Measurements from ENCODE around the gene FGF14. TPM values are rescaled to one million over a fixed set of nuclear protein-coding genes. Genes with fewer than 3 reads are reported as not detected.

FGF14 gene
- total and polyA plus RNA-seq, 3 donors from 2014 or later: 0.56 to 4.5 (median 1.7) TPM

DNA sequence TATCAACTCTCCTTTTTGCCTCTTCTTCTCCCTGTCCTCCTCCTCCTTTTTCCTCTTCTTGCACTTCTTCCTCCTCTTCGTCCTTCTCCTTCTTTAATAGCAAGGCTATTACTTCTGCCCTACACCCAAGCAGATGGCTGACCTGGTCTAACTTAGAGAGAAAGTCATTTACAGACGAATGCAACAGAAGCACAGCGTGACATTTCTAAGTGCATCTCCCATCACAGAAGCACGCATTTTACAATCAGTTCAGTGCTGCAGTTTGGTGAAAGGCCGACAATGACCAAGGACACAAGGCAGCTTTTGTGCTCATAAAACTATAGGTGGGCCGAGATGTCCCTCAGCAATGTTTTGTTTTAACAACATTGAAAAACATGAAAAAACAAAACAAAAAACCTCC lies 231.5 kb downstream of the FGF14 start:
- WGBS, 2 donors: 49 to 63% methylated on average over 6 of the region's 6 CpGs
- intact Hi-C loops (cut with DNase I; ENCODE audit: low total_unique reads): no loop called here
- no peak for DNase-seq
- TF ChIP-seq POLR2A (IDR thresholded peaks at IDR 0.05): no peak
- TF ChIP-seq, protein P1, sequence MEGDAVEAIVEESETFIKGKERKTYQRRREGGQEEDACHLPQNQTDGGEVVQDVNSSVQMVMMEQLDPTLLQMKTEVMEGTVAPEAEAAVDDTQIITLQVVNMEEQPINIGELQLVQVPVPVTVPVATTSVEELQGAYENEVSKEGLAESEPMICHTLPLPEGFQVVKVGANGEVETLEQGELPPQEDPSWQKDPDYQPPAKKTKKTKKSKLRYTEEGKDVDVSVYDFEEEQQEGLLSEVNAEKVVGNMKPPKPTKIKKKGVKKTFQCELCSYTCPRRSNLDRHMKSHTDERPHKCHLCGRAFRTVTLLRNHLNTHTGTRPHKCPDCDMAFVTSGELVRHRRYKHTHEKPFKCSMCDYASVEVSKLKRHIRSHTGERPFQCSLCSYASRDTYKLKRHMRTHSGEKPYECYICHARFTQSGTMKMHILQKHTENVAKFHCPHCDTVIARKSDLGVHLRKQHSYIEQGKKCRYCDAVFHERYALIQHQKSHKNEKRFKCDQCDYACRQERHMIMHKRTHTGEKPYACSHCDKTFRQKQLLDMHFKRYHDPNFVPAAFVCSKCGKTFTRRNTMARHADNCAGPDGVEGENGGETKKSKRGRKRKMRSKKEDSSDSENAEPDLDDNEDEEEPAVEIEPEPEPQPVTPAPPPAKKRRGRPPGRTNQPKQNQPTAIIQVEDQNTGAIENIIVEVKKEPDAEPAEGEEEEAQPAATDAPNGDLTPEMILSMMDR (IDR thresholded peaks at IDR 0.05): no peak
- Histone ChIP-seq H3K9me3 (no peaks in the 10 kb centered on the region), H3K36me3 (ENCODE audit: low read depth, missing control alignments) (no peaks in the 10 kb centered on the region), H3K4me3 (no peak overlapping the region), H3K27me3 (no peaks in the 10 kb centered on the region), H3K27ac (no peak overlapping the region), H3K4me1 (no peaks in the 10 kb centered on the region)

DNA sequence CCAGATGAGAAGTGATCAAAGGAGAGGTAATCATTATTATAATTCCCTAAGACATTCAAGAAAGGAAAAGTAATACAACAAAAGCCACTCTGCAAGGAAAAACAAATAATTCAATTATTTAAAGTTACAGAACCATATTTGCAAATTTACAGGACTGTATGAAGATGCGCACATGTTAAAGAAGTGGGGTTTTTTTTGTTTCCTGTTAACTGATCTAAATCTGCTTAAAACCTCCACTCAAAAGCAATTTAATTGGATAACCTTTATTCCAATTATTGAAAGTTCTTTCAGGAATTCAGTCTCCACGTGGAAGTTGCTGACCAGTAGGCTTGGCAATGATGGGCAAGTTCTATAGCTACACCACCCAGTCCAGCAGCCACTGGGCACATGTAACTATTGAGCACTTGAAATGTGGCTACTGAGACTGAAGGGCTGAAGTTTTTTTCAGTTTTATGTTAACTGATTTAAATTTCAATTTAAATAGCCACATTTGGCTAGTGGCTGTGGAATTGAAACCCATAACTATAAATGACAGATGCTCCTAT lies 232.3 kb downstream of the FGF14 start:
- Histone ChIP-seq H3K27ac (no peak overlapping the region), H3K36me3 (ENCODE audit: low read depth, missing control alignments) (no peaks in the 10 kb centered on the region), H3K4me3 (no peak overlapping the region), H3K27me3 (no peaks in the 10 kb centered on the region), H3K9me3 (no peaks in the 10 kb centered on the region), H3K4me1 (no peaks in the 10 kb centered on the region)
- no peak for DNase-seq
- intact Hi-C loops (cut with DNase I; ENCODE audit: low total_unique reads): no loop called here
- TF ChIP-seq POLR2A (IDR thresholded peaks at IDR 0.05): no peak
- TF ChIP-seq, protein P1 (IDR thresholded peaks at IDR 0.05): no peak
- 73 to 75% methylated on average over 2 of the region's 2 CpGs for WGBS, 2 donors

GRCh38 chr13:102152790-102153189 lies 249.1 kb downstream of the FGF14 start:
- DNase-seq: no peak
- TF ChIP-seq, protein P1 (IDR thresholded peaks at IDR 0.05): no peak
- no peak for TF ChIP-seq POLR2A (IDR thresholded peaks at IDR 0.05)
- Histone ChIP-seq H3K27me3 (no peaks in the 10 kb centered on the region), H3K9me3 (no peaks in the 10 kb centered on the region), H3K4me1 (no peaks in the 10 kb centered on the region), H3K4me3 (no peak overlapping the region), H3K36me3 (ENCODE audit: low read depth, missing control alignments) (no peaks in the 10 kb centered on the region), H3K27ac (no peak overlapping the region)
- intact Hi-C loops (cut with DNase I; ENCODE audit: low total_unique reads): no loop called here
- 90 to 91% methylated on average over 5 of the region's 5 CpGs for WGBS, 2 donors

- intact Hi-C loops (cut with DNase I; ENCODE audit: low total_unique reads): no loop called here
- TF ChIP-seq POLR2A (IDR thresholded peaks at IDR 0.05): no peak
- TF ChIP-seq, protein P1 (IDR thresholded peaks at IDR 0.05): no peak
These were observed 254.5 kb downstream of the FGF14 start for GRCh38 chr13:102147353-102147752.

GRCh38 chr13:102145750-102146149 lies 256.1 kb downstream of the FGF14 start:
- intact Hi-C loops (cut with DNase I; ENCODE audit: low total_unique reads): no loop called here
- H3K36me3 ChIP-seq (ENCODE audit: low read depth, missing control alignments): no peaks in the 10 kb centered on the region
- DNase-seq: no peak
- no peaks in the 10 kb centered on the region for H3K4me1 ChIP-seq
- no peaks in the 10 kb centered on the region for H3K27me3 ChIP-seq
- no peaks in the 10 kb centered on the region for H3K9me3 ChIP-seq
- no peak overlapping the region for H3K4me3 ChIP-seq
- TF ChIP-seq, protein P1 (IDR thresholded peaks at IDR 0.05): no peak
- no peak for TF ChIP-seq POLR2A (IDR thresholded peaks at IDR 0.05)
- no peak overlapping the region for H3K27ac ChIP-seq

More at GRCh38 chr13:102147353-102147752, 254.5 kb downstream of the FGF14 start:
- Histone ChIP-seq H3K27me3 (no peaks in the 10 kb centered on the region), H3K36me3 (ENCODE audit: low read depth, missing control alignments) (no peaks in the 10 kb centered on the region), H3K4me3 (no peak overlapping the region), H3K27ac (no peak overlapping the region), H3K4me1 (no peaks in the 10 kb centered on the region), H3K9me3 (no peaks in the 10 kb centered on the region)
- DNase-seq: no peak
